ENCODE results near the gene MSL3. TPM values are rescaled to one million over a fixed set of nuclear protein-coding genes. Genes with fewer than 3 reads are reported as not detected.

The MSL3 gene
- total and polyA plus RNA-seq, 5 donors: 10.1 to 14.9 (median 13.3) TPM

DNA sequence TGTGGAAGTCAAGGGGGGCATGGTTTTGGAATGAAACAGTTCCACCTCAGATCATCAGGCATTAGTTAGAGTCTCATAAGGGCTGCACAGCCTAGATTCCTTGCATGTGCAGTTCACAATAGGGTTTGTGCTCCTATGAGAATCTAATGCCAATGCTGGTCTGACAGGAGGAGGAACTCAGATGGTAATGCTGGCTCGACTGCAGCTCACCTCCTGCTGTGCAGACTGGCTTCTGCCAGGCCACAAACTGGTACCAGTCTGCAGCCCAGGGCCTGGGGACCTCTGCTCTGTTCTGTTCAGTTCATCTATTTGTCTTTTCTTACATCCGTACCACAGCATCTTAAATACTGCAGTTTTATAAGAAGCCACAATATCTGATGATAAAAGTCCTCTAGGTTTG, 12.2 kb upstream of the MSL3 start:
- ATAC-seq (no peak), DNase-seq (no peak)
- no peak overlapping the region for H3K4me3 ChIP-seq (ENCODE audit: low read length)
- no peaks in the 10 kb centered on the region for H3K4me1 ChIP-seq (ENCODE audit: control insufficient read depth, insufficient read depth, low read length)
- no peaks in the 10 kb centered on the region for H3K27me3 ChIP-seq (ENCODE audit: control insufficient read depth, insufficient read depth)
- no peak overlapping the region for H3K27ac ChIP-seq (ENCODE audit: low read length)
- intact Hi-C loops (cut with DNase I): no loop called here
- 71% methylated on average over 2 of the region's 2 CpGs for WGBS
- no peaks in the 10 kb centered on the region for H3K9me3 ChIP-seq (ENCODE audit: control insufficient read depth, low read length)

DNA sequence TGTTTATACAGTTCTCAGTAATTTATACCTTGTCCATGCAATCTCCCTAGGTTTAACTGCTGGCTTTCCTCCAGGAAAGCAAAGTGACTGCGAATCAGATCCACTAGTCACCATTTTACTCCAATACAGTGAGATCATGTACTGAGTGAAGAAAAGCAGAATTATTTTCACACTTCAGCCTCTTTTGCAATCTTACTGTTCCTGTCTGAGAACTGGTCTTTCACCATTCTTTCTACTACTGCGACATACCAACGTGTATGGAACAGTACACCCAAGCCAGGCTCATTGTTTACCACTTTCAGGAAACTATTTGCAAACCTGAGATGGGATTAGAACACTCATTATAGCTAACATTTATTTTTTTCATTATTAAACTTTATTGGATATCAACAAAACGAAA, 8.0 kb upstream of the MSL3 start:
- Histone ChIP-seq H3K27me3 (ENCODE audit: control insufficient read depth, insufficient read depth) (no peaks in the 10 kb centered on the region), H3K4me1 (ENCODE audit: control insufficient read depth, insufficient read depth, low read length) (no peaks in the 10 kb centered on the region), H3K27ac (ENCODE audit: low read length) (no peak overlapping the region), H3K9me3 (ENCODE audit: control insufficient read depth, low read length) (no peaks in the 10 kb centered on the region), H3K4me3 (ENCODE audit: low read length) (no peak overlapping the region)
- WGBS: 73% methylated on average over 4 of the region's 4 CpGs
- ATAC-seq: no peak
- intact Hi-C loops (cut with DNase I): no loop called here
- DNase-seq: no peak

DNA sequence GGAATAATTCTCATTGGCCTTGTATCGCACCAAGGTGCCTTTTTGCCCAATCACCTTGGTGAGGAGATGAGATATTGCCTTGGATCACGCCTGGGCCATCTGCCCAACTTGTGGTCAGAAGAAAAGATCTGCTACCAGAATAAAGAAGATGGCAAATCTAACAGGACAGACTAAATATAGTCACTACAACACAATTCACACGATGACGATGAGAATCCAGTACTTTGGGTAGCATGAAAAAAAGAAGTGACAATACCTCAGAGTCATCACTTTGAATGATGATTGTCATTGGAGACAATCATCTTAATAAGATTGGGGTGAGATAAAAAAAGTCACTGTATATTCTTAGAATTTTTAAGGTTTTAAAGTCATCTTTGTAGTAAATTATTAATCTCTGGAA, 7.3 kb upstream of the MSL3 start:
- intact Hi-C loops (cut with DNase I): no loop called here
- no peak overlapping the region for H3K4me3 ChIP-seq (ENCODE audit: low read length)
- no peak for DNase-seq
- no peak for ATAC-seq
- H3K9me3 ChIP-seq (ENCODE audit: control insufficient read depth, low read length): no peaks in the 10 kb centered on the region
- no peak overlapping the region for H3K27ac ChIP-seq (ENCODE audit: low read length)
- WGBS: 87% methylated on average over 4 of the region's 4 CpGs
- no peaks in the 10 kb centered on the region for H3K27me3 ChIP-seq (ENCODE audit: control insufficient read depth, insufficient read depth)
- H3K4me1 ChIP-seq (ENCODE audit: control insufficient read depth, insufficient read depth, low read length): no peaks in the 10 kb centered on the region

DNA sequence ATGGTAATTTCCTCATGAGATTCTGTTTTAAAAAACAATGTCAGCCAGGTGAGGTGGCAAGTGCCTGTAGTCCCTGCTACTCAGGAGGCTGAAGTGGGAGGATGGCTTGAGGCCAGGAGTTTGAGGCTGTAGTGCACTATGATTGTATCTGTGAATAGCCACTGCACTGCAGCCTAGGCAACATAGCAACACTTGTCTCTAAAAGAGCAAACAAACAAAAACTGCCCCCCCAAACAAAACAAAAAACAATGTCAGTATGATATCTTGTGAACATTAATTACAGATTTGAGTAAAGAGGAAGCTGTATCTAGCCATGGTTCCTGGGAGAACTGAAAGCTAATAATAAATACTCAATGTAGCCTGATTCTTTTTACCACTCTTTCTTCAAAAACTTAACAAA, 6.8 kb upstream of the MSL3 start:
- Histone ChIP-seq H3K9me3 (ENCODE audit: control insufficient read depth, low read length) (no peaks in the 10 kb centered on the region), H3K4me1 (ENCODE audit: control insufficient read depth, insufficient read depth, low read length) (no peaks in the 10 kb centered on the region), H3K27me3 (ENCODE audit: control insufficient read depth, insufficient read depth) (no peaks in the 10 kb centered on the region), H3K4me3 (ENCODE audit: low read length) (no peak overlapping the region), H3K27ac (ENCODE audit: low read length) (no peak overlapping the region)
- no peak for DNase-seq
- ATAC-seq: no peak
- intact Hi-C loops (cut with DNase I): no loop called here

DNA sequence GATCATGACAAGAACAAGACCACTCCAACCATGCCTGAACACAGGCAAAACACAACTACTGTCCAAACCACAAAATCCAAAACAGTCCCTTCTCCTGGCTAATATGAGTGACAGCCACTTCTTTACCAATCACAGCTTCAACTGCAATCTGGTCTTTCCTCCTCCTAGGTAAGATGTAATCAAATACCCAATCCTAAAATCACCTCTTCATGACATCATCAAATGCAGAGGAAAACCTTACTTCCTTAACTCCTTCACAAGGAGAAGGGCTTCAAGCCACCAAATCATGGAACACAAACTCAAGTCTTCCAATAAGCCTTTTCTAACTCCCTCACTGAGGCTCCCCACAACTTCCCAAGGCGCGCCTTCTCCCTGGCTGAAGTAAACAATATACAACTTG, 4.4 kb upstream of the MSL3 start:
- intact Hi-C loops (cut with DNase I): no loop called here
- H3K9me3 ChIP-seq (ENCODE audit: control insufficient read depth, low read length): no peaks in the 10 kb centered on the region
- WGBS: 98% methylated on average over 2 of the region's 2 CpGs
- DNase-seq (no peak), ATAC-seq (no peak)
- H3K27me3 ChIP-seq (ENCODE audit: control insufficient read depth, insufficient read depth): no peaks in the 10 kb centered on the region
- H3K4me1 ChIP-seq (ENCODE audit: control insufficient read depth, insufficient read depth, low read length): no peaks in the 10 kb centered on the region
- no peak overlapping the region for H3K27ac ChIP-seq (ENCODE audit: low read length)
- H3K4me3 ChIP-seq (ENCODE audit: low read length): no peak overlapping the region

DNA sequence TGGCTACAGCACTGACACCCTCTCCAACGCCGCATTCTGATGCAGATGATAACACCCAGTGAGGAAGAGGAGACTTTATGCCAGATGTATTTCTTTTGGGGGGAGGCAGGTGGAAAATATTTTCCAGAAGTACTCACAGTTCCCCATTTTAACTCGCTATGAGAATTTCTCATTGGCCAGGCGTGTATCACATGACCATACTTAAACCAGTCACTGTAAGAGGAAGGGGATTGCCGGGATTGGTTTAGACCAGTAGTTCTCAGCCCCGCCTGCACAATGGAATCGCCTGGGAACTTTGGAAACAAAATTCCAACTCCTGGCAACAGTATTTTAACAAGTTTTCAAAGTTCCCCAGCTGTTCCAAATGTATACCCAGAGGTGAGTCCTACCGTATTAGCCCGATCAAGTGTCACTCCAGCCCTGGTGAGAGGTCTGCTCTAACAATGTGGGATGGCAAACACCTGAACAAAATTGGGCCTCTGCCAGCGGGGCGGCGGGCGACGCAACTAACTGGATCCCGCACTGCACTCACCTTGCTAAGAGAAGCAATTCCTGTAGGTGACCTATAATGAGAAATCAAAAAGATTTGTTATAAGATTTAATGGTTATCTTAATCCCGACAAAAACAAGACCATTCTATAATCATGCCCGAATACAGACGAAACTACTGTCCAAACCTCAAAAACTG, 2.9 kb upstream of the MSL3 start:
- ATAC-seq: no peak
- H3K27me3 ChIP-seq (ENCODE audit: control insufficient read depth, insufficient read depth): no peaks in the 10 kb centered on the region
- intact Hi-C loops (cut with DNase I): no loop called here
- no peak for DNase-seq
- H3K27ac ChIP-seq (ENCODE audit: low read length): no peak overlapping the region
- H3K4me1 ChIP-seq (ENCODE audit: control insufficient read depth, insufficient read depth, low read length): no peaks in the 10 kb centered on the region
- no peak overlapping the region for H3K4me3 ChIP-seq (ENCODE audit: low read length)
- H3K9me3 ChIP-seq (ENCODE audit: control insufficient read depth, low read length): no peaks in the 10 kb centered on the region
- 93% methylated on average over 18 of the region's 18 CpGs for WGBS

DNA sequence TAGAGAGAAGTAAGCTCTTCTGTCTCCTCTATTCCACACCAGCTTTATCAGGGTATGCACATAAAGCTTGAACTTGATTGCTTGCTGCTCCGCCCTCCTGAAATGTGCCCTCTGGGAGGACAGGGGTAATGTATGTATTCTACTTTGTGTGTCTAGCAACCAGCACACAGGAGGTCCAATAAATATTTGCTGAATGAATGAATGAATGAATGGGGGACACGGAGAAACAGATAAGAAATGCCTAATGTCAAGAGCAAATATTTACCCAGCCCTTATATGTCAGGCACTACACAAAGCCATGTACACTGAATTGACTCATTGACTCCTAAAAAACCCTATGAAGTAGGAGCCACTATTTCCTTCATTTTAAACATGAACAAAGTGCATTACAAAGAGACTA, 2.3 kb upstream of the MSL3 start:
- WGBS: 65% methylated on average over 2 of the region's 2 CpGs
- intact Hi-C loops (cut with DNase I): no loop called here
- H3K4me3 ChIP-seq (ENCODE audit: low read length): no peak overlapping the region

DNA sequence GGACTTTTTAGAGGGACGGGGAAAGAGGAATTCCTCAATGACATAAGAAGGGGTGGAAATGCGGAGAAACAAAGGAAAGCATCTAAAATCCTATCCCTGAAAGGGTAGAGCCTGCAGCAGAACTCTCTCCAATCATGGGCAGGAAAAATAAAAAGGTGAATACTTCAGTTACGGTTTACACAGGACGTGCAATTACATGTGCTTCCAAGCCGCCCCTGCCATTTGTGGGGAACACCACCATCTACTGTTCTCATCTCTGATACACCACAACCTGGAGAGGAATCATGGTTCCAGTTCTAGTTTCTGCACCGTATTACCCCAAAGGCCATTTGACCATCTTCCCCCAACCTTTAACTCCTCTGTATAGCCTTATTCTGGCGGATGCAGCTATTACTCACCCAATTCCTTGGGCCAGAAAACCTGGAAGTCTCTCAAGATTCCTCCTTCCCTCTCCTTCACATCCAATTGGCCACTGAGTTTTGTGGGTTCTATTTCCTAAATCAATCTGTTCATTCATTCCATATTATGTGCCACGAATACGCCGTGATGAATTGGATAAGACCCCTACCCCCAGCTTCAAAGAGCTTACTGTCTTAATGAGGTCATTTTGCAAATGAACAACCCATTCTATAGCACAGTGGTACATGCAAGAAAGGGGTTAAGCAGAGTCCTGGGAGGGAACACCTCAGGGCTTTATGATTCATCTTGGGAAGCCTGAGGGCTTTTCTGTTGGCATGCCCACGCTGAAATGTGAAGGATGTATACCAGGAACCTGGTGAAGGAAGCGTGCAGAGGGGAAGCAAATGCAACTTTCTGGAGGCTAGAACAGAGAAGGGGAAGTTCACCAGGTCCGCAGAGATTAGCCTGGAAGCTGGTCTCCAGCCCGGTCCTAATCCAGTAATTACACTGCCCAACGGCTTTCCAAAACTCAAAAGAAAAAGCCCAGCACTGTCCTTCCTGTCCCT, 1.4 kb upstream of the MSL3 start:
- no peaks in the 10 kb centered on the region for H3K27me3 ChIP-seq (ENCODE audit: control insufficient read depth, insufficient read depth)
- ATAC-seq: no peak
- 53% methylated on average over 15 of the region's 15 CpGs for WGBS
- H3K9me3 ChIP-seq (ENCODE audit: control insufficient read depth, low read length): no peaks in the 10 kb centered on the region
- no peak for DNase-seq
- intact Hi-C loops (cut with DNase I): no loop called here
- H3K4me3 ChIP-seq (ENCODE audit: low read length): peak overlapping the region; percentile 85
- H3K4me1 ChIP-seq (ENCODE audit: control insufficient read depth, insufficient read depth, low read length): no peaks in the 10 kb centered on the region
- H3K27ac ChIP-seq (ENCODE audit: low read length): no peak overlapping the region

More for the DNA sequence above, 2.3 kb upstream of the MSL3 start:
- no peak overlapping the region for H3K27ac ChIP-seq (ENCODE audit: low read length)
- no peaks in the 10 kb centered on the region for H3K9me3 ChIP-seq (ENCODE audit: control insufficient read depth, low read length)
- H3K4me1 ChIP-seq (ENCODE audit: control insufficient read depth, insufficient read depth, low read length): no peaks in the 10 kb centered on the region
- DNase-seq (no peak), ATAC-seq (no peak)
- H3K27me3 ChIP-seq (ENCODE audit: control insufficient read depth, insufficient read depth): no peaks in the 10 kb centered on the region

DNA sequence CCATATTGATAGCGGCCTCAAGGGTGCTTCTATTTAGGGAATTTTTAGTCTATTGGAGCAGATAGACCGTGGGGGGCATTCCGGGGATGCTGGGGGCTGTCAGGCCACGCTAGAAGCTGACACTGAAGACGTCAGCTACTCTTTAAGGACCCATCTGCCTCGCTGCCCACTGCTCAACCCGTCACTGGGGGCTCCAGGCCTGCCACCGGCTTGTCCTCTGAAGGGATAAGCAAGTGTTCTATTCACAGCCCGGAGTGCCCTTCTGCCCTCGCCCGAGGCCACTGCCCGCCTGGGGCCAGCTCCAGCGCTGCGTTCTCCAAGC, 679 bp upstream of the MSL3 start:
- WGBS: 3% methylated on average over 14 of the region's 14 CpGs
- no peaks in the 10 kb centered on the region for H3K27me3 ChIP-seq (ENCODE audit: control insufficient read depth, insufficient read depth)
- peak overlapping the region; percentile 93 for H3K27ac ChIP-seq (ENCODE audit: low read length)
- no peaks in the 10 kb centered on the region for H3K4me1 ChIP-seq (ENCODE audit: control insufficient read depth, insufficient read depth, low read length)
- peak overlapping the region; percentile 85 for H3K4me3 ChIP-seq (ENCODE audit: low read length)
- no peak for ATAC-seq
- DNase-seq: no peak
- intact Hi-C loops (cut with DNase I): no loop called here
- H3K9me3 ChIP-seq (ENCODE audit: control insufficient read depth, low read length): no peaks in the 10 kb centered on the region

DNA sequence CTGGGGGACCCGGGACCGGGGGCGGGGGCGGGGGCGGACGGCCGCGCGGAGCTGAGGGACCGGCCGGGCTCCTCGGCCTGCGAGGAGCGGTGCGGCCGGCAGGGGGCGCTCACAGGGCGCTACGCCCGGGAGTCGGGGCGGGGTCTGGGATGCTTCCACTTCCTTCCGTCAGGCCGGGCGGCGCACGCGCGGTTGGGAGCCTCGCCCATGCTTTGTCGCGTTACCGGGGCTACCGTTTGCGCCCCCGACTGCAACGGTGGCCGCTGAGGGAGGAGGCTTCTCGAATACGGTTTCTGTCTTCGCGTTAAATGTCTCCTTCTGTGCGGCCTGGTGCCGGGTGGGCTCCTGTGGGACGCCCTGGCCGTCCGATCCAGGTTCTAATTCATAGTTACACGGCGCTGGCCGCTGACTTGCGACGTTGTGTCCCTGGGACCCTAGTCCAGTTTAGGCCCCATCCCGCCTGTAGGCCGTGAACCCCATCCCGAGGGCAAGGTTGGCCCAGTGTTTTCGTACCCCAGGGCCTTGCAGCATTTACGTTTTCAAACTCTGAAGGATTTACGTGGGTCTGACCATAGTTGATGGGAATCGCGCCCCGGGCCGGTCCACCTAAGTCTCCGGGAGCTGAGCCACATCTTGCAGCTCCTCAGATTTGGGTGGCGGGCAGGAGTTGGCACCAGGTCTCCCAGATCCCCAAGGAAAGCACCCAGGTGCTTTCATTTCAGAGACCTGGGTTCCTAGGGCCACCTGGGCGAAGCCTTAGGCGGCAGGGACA, 549 bp downstream of the MSL3 start:
- no peaks in the 10 kb centered on the region for H3K4me1 ChIP-seq (ENCODE audit: control insufficient read depth, insufficient read depth, low read length)
- no peaks in the 10 kb centered on the region for H3K9me3 ChIP-seq (ENCODE audit: control insufficient read depth, low read length)
- ATAC-seq (peak; percentile 88 to 90), DNase-seq (peak; percentile 91 to 95 (median 95))
- intact Hi-C loops (cut with DNase I): no loop called here
- peak overlapping the region; percentile 85 for H3K4me3 ChIP-seq (ENCODE audit: low read length)
- WGBS: under 1% methylated on average over 64 of the region's 66 CpGs
- H3K27me3 ChIP-seq (ENCODE audit: control insufficient read depth, insufficient read depth): no peaks in the 10 kb centered on the region
- H3K27ac ChIP-seq (ENCODE audit: low read length): peak overlapping the region; percentile 91

DNA sequence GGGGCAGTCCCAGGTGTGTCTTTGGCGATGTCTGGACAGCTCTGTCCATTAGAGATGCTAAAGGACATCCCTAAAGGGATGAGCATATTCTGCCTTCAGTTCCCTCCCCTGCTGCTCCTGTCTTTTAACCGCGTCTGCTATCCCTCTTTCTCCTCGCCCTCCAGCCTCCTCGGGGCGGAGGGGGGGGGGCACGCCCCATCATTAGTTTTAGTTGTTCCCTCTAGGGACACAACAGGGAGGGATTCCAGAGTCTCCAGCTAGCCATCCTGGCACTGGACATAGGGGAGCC, 1.1 kb downstream of the MSL3 start:
- DNase-seq: no peak
- WGBS: 0% methylated on average over 7 of the region's 7 CpGs
- peak in 1 of 2 donors; percentile 2 for ATAC-seq
- peak overlapping the region; percentile 85 for H3K4me3 ChIP-seq (ENCODE audit: low read length)
- H3K27me3 ChIP-seq (ENCODE audit: control insufficient read depth, insufficient read depth): no peaks in the 10 kb centered on the region
- intact Hi-C loops (cut with DNase I): no loop called here
- H3K9me3 ChIP-seq (ENCODE audit: control insufficient read depth, low read length): no peaks in the 10 kb centered on the region
- peak overlapping the region; percentile 87 for H3K27ac ChIP-seq (ENCODE audit: low read length)
- no peaks in the 10 kb centered on the region for H3K4me1 ChIP-seq (ENCODE audit: control insufficient read depth, insufficient read depth, low read length)

Data from right cardiac atrium (tissue), 5 donors.